ENCODE results near the gene RNF14.

RNF14 gene

DNA sequence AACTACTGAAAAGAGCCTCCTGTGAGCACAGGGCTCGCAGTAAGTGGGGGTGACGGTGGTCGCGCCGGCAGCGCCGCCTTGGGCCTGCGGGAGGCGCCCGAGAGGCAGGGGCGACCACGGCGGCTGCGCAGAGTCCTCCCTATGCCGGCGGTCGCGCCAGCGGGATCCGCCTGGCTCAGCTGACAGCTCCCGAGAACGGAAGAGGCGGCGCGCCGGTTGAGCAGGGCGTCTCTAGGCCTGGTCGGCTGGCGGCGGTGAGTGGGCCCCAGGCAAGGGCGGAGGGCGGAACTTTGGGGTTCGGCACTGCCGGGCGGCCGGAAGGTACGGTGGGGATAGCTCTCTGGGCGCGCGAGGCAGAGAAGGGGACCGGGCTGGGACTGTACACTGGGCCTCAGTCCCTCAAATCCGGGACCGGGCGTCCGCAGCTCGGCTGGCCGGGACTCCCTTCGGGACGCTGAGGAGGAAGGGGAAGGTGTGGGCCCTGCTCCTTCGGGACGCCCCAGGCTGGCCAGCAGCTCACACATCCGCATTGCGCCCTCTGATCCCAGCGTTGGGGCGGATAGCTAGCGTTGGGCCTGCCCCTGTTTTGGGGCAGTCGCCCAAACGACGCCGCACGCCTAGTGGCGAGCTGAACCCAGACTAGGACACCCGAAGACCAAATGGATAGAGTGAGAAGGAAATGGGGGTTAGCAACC, at the start of gene RNF14:
Gene RNF14 (plus strand): TSS at position 192 of the 695 bp plus-strand sequence. CDS start 4,484 bp downstream, outside the sequence.
- no peak for TF ChIP-seq ZNF274 (IDR thresholded peaks at IDR 0.05; ENCODE audit: low read depth, low read length)
- peak within 1 kb of the TSS; percentile 100 for H3K4me3 ChIP-seq (ENCODE audit: low read length)

DNA sequence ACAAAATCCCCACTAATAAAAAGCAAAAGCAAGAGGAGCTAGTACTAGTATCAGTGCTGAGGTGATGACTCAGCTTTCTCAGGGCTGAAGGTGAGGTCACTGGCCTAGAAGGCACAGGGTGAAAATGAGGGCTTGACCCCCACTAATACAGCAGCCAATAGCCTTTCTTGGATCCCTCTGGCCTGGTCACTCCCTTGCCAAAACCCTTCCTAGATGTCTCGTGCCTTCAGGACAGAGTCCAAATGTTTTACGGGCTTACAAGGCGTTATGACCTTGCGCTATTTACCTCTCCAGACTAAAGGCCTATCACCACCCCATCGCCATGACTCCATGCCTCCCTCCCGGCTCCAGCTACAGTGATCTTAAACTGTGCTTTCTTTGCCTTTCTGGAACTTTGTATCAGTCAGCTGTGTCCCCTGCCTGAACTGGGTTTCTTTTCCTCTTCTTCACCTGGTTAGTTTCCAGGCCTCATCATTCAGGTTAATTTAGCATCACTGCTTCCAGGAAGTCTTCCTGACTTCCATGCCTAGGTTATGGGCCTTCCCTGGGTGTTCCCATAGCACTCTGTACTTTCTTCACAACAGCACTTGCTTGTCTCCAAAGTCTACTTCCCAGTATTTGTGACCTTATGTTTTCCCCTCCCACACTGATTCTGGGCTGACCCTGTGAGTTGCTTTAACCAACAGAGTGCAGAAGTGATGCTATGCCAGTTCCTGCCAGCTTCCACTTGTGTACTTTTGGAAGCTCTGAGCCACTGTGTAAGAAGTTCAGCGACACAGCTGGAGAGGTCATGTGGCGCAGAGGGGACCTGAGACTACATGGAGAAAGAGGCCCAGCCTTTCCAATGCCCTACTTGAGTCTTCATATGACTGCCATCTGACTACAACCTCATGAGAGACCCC, 49.4 kb upstream of the RNF14 start:
- H3K4me3 ChIP-seq (ENCODE audit: low read length) = no peak overlapping the region
- no peak for TF ChIP-seq ZNF274 (IDR thresholded peaks at IDR 0.05; ENCODE audit: low read depth, low read length)

DNA sequence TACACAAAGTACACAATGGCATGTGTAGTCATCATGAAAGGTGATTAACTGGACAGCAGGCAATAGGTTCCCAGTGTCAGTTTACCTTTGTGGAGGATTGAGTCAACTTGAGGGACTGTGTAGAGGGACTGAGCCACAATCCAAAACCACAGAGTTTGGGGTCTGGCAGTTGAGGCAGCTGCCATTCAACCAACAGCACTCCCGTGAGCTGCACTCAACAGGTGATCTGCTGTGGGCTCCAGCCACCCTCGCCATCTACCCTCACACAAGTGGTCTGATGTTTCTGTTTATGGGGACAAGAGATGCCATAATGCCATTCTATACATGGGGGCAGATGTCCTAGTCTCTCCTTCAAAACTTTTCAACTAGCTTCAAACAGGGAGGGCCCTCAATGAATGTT, 48.1 kb upstream of the RNF14 start:
- TF ChIP-seq ZNF274 (IDR thresholded peaks at IDR 0.05; ENCODE audit: low read depth, low read length) = no peak
- no peak overlapping the region for H3K4me3 ChIP-seq (ENCODE audit: low read length)

- peak overlapping the region; percentile 73 for H3K4me3 ChIP-seq (ENCODE audit: low read length)
Observed at GRCh38 chr5:141922827-141923447, 46.0 kb upstream of the RNF14 start.

- H3K4me3 ChIP-seq (ENCODE audit: low read length) = peak within 1 kb of the TSS; percentile 73
- no peak for TF ChIP-seq ZNF274 (IDR thresholded peaks at IDR 0.05; ENCODE audit: low read depth, low read length)
Observed at GRCh38 chr5:141923448-141924313, 45.2 kb upstream of the RNF14 start, which contains the start of gene DELE1. Gene DELE1 (plus strand): TSS chr5:141923871. CDS start chr5:141923942, 71 bp downstream.

DNA sequence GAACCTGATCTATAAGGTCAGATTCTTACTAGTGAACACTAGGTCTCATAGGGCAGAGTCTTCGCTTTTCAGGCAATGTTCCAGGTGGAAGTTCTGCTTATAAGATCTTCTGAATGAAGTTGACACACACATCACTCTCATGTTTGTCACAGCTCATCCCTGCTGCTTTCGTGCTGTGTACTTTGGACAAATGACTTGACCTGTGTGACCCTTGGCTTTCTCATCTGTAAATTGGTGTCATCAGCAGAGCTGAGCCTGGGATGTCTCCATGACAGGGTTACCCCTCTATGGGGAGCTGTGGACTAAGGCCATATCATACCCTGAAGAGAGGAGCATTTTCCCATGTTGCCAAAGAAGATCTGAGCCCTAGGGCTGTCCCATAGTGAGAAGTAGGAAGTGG, 42.5 kb upstream of the RNF14 start:
- no peak overlapping the region for H3K4me3 ChIP-seq (ENCODE audit: low read length)
- no peak for TF ChIP-seq ZNF274 (IDR thresholded peaks at IDR 0.05; ENCODE audit: low read depth, low read length)

DNA sequence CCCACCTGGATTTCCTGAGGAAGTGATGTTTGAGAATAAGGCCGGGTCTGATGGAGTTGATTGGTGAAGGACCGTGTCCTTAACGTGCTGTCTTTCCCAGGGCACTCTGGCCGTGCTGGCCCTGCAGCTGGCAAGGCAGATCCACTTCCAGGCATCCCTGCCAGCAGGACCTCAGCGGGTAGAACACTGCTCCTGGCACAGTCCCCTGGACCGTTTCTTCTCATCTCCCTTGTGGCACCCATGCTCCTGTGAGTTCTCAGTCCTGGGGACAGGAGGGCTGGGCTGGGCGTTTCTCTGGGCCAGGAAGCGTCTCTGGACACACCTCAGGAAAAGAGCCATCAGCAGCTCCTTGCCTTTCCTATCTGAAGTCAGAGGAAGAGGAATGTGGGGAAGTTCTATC, 40.9 kb upstream of the RNF14 start:
- H3K4me3 ChIP-seq (ENCODE audit: low read length) = no peak overlapping the region
- TF ChIP-seq ZNF274 (IDR thresholded peaks at IDR 0.05; ENCODE audit: low read depth, low read length) = no peak

- TF ChIP-seq ZNF274 (IDR thresholded peaks at IDR 0.05; ENCODE audit: low read depth, low read length) = no peak
- no peak overlapping the region for H3K4me3 ChIP-seq (ENCODE audit: low read length)
Observed at GRCh38 chr5:141929398-141930058, 39.4 kb upstream of the RNF14 start.

DNA sequence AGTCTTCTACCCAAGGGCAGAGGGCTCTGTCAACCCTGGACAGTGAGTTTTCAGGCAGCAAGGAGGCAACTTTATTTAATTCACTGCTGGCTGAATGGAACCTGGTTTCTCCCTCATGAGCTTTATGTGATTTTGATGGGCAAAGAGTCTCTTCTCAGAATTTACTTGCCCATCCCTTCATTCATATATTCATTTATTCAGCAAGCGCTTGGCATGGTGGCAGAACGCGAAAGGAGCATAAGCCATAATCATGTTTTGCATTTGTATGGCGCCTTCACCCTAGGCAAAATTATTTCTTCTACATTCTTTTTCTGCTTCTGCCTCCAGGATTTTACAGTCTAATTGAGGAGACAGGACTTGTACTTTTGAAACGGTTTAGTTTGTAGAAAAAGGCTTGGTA, 37.2 kb upstream of the RNF14 start:
- TF ChIP-seq ZNF274 (IDR thresholded peaks at IDR 0.05; ENCODE audit: low read depth, low read length) = no peak
- no peak overlapping the region for H3K4me3 ChIP-seq (ENCODE audit: low read length)

- no peak overlapping the region for H3K4me3 ChIP-seq (ENCODE audit: low read length)
- no peak for TF ChIP-seq ZNF274 (IDR thresholded peaks at IDR 0.05; ENCODE audit: low read depth, low read length)
Observed at GRCh38 chr5:141933151-141933550, 35.8 kb upstream of the RNF14 start.

GRCh38 chr5:141934099-141934844, 34.6 kb upstream of the RNF14 start:
- TF ChIP-seq ZNF274 (IDR thresholded peaks at IDR 0.05; ENCODE audit: low read depth, low read length) = no peak
- H3K4me3 ChIP-seq (ENCODE audit: low read length) = no peak overlapping the region

DNA sequence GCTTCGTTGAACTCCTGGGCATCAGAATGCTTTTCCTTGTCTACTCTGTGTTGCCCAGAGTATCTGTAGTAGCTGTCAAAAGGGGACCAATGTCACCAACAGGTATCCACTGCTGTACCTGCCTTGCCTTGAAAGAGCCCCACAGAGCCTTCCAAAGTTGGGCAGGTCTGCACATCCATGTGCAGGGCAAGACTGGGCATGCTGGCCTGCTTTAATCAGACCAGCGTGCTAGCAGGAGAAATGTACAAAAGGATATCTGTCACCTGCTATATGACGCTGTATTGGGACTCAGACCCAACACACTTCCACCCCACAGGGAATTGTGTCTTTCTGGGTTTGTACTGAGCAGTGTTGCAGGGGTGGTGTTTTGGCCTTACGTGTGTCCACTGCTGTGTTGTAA, 33.4 kb upstream of the RNF14 start:
- TF ChIP-seq ZNF274 (IDR thresholded peaks at IDR 0.05; ENCODE audit: low read depth, low read length) = no peak
- H3K4me3 ChIP-seq (ENCODE audit: low read length) = no peak overlapping the region
